Measurements from ENCODE around the gene SPINK7.

SPINK7 gene

DNA sequence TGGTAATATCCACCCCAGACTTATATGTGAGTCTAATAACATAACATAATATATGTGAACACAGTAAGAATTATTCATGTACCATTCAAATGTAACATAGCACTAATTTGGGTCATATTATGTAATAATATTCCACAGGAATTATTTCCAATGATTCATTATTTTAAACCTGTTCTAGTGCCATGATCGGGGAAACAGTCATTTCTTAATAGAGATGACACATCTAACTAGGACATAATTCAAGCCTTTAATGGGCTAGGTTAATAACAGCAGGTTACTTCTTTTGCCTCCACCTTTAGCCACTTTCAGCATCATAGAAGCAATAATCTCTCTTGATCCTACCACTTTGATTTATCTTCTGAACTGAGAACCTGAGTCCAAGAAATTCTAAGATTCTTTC, 35.5 kb downstream of the SPINK7 start:
- DNase-seq, result no peak

DNA sequence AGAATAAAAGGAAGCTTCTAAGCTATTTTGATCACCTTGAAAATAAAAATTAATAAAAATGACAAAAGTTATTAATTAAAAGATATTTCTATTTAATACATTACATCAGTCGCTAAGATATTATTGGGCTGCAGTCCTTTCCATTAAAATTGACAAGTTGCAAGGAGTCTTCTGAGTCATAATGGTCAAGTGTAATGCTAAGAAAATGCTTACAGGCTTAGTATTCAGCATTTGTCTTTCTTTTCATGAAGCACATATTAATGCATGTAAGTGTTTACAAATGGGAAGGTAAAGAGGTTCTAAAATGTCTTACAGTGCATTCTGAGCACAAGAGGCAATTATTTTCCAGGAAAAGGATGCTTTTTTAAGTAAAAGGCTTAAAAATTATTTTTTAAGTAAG, 40.5 kb downstream of the SPINK7 start:
- no peak for DNase-seq

DNA sequence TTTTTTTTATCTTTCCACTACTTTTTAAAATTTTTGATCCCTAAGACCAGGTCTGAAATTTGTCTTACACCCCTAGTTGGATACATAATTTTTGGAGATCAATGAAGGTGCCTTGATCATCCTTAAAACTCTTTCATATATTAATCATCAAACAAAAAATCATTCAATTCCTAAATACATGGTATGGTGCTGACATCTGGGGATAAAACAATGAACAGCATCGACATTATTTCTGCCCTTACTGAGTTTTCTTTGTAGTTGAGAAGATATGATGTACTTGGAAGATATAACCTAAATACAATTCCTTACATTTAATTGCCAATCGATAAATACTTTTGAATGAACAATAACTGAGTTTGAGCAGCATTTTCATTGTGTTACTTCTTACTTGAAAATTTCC, 41.4 kb downstream of the SPINK7 start:
- DNase-seq, result no peak

DNA sequence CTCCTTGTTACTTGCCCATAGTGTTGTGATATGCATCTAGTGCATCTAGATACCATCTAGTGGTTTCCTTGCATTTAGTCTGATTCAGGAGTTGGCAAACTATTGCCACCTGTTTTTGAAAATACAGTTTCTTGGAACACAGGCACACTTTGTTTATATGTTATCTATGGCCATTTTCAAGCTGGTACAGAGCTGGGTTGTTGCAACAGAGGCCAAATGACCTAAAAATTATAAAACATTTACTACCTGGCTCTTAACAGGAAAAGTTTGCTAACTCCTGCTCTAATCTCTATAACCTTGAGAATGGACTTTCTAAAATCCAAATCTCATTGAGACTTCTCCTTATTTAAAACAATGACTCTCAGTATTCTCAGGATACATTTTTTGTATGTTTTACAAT, 52.1 kb downstream of the SPINK7 start:
- no peak for DNase-seq
